ENCODE data around the gene MAB21L3. TPM values are rescaled to one million over a fixed set of nuclear protein-coding genes. Genes with fewer than 3 reads are reported as not detected.

Gene MAB21L3
- total RNA-seq, 1 experiment from 2014 or later = 0.10 TPM

- peak; percentile 46 for DNase-seq (ENCODE audit: low read depth)
Observed at GRCh38 chr1:116111524-116112021, 374 bp downstream of the MAB21L3 start.

DNA sequence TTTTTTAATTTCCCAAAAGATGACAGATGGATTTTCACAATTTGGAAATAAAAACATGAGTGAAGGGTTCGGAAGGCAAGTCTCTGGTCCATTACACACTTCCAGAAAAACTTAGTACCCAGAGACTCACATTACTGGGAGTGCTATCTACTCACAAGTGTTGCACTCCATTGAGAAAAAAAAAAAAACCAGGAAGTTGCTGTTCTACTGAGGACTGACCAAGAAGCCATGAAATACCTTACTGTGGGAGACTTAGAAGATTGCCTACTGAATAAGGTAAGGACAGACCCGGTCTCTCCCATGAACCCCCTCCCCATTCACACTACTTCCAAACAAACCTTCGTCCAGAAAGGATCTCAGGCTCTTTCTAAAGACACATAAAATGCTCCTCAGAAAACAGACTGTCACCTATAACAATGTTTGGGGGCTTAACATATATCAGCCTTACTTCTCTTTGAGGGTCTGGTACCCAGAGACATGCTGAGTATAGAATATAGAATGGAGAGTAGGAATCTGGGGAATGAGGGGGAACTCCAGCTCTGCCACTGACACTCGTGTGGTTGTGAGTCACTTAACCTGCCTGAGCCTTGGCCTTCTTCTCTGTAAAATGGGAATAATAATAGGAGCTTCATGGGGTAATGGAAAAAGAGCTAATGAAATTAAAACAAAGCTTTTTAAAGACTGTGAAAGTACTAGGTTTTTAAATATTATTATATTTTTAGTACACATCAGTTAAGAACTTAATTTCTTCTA lies 1.4 kb downstream of the MAB21L3 start:
- no peak for DNase-seq (ENCODE audit: low read depth)

DNA sequence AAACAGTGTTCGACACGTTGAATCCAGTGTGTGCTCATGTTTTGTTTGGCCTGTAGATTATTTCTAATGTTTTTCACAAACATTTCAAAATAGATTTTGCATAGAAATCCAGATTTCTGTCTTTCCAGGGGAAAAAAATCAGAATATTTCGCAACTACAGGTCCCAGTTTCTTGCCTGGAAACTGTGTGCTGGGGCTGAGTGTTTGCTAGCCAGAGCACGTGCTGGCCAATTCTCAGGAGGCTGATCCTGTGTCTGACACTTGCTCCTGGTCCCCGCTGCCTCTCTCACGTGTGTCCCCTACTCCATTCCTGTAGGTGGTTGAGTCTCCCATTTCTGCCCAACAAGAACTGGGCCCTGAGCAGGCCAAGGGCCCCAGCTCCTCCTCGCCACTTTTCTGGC lies 2.4 kb downstream of the MAB21L3 start:
- no peak for DNase-seq (ENCODE audit: low read depth)

GRCh38 chr1:116115476-116116439 lies 4.6 kb downstream of the MAB21L3 start:
- DNase-seq (ENCODE audit: low read depth) = peak; percentile 88

GRCh38 chr1:116118471-116118870 lies 7.3 kb downstream of the MAB21L3 start:
- no peak for DNase-seq (ENCODE audit: low read depth)

GRCh38 chr1:116119876-116120275 lies 8.7 kb downstream of the MAB21L3 start:
- no peak for DNase-seq (ENCODE audit: low read depth)

DNA sequence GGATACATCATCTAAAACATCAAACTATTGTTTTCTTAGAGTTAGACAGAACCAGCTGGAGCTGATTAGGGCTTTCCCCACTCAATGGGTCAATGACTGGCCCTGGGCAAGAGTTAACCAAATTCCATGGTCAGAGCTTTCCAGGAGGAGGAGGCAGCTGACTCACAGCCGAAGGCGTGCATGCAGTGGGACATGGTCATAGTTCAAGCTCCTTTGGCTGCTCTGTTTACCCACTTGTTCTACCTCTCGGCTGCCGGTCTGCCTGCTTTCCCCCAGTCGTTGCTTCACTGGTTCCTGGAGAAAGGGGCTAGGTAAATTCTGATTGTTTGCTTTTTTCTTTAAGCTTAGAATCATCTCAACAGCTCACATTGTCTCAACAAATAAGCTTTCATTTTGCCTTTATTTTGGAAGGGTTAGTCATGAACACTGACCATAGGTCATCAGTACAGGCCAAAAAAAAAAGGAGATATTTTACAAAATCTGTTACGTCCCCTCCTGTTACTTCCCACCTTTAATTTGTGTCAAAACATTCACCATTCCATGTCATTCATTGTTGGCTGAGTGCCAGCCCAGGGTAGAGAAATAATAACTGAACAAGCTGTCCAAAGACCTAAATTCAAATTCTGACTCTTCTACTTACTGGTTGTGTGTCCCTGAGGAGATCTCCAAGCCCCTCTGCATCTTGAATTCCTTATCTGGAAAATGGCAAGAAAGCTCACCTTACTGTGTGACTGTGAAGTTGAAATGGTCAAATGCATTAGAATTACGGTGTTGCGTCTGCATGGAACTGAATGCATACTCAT lies 12.0 kb downstream of the MAB21L3 start:
- peak; percentile 90 for DNase-seq (ENCODE audit: low read depth)

DNA sequence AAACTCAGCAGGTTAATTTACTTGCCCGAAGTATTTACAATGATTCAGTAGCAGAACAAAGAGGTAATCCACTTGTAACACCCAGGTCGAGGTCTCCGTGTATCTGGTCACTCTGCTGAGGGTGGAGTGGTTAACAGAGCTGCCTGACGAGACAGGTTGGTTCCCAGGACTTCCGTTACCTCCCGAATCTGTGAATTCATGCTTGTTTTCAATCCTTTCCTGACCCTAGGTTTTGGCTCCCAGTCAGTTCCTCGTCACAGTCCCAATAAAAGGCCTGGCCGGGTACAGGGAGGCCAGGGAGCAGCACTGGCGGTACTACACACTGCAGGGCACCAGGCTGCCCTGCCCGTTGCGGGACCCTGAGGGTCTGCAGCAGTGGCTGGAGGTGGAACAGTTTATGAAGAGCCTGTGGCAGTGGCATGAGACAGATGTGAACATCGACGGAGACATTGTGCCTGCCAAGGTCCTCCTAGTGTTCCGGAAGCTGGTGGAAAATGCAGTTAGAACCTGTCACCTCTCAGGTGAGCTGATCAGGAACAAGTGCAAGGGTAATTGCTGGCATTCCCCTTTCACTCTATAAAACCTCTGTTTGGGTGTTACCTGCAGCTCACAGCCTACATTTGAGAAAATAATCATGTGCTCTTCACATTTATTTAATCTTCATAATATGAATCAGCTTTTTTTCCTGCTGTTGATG lies 12.8 kb downstream of the MAB21L3 start:
- no peak for DNase-seq (ENCODE audit: low read depth)

DNA sequence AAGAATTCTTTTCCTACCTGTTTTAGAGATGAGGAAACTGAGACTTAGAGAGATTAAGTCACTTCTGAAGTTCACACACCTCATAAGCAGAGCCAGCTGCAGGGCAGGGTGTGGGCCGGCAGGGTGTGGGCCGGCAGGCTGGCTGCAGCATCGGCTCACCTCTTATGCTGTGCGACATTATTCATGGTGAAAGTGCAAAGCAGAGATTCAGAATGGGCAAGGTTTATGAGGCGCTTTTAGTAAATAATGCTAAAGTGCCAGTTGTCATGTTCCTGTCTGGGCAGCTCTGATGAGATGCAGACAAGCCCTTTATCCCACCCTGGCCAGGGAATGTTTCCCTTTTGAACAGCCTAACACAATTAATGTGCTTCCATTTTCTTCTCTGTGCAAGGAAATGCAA lies 14.6 kb downstream of the MAB21L3 start:
- DNase-seq (ENCODE audit: low read depth) = no peak

GRCh38 chr1:116126281-116126680 lies 15.1 kb downstream of the MAB21L3 start:
- no peak for DNase-seq (ENCODE audit: low read depth)

DNA sequence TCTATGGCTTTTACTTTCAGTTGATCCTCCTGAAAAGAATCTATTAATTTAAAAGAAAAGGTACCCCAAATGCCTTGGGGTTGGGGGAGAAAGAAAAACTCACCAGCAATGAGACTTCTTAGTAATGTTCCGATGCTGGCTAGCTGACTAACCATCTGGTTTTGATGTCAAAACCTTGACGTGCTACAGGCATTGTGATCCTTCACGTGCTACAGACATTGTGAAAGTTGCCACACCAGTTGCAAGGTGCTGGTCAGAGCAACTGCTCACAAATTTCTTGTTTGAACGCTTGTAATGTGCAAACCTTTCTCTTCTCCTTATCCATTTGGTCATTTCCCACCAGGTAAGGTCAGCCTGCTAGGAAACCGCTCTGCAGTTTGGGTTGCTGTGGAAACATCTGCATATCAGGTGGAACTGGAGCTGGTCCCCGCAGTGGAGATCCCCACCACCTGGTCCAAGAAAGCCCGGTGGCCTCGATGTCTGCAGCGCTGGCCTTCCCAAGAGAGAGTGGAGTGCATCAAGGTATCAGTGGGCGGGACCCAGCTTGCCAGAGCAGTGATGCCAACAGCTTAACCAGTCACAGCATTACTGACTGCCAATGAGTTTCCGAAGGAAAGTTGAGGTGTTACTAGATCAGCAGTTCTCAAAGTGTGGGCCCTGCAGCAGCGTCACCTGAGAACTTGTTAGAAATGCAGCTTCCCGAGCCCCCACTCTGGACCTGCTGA lies 16.1 kb downstream of the MAB21L3 start:
- no peak for DNase-seq (ENCODE audit: low read depth)

GRCh38 chr1:116127848-116128540 lies 16.8 kb downstream of the MAB21L3 start:
- no peak for DNase-seq (ENCODE audit: low read depth)

DNA sequence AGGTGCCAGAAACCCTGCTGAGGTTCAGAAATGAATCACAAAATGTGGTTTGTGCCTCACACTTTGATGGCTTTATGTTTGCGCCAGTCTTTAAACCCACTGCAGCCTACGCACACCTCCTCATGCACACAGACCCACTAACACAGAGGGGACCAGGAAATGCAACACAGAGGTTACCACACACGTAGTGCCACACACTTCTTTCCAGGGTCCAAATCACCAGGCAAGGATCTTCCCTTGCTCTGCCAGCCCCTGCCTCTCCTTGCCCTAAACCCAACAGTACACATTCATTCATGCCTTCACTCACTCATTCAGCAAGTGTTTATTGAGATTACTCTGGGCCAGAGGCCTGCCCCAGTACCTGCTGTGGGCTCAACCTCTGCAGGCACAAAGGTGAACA lies 17.5 kb downstream of the MAB21L3 start:
- DNase-seq (ENCODE audit: low read depth) = no peak

DNA sequence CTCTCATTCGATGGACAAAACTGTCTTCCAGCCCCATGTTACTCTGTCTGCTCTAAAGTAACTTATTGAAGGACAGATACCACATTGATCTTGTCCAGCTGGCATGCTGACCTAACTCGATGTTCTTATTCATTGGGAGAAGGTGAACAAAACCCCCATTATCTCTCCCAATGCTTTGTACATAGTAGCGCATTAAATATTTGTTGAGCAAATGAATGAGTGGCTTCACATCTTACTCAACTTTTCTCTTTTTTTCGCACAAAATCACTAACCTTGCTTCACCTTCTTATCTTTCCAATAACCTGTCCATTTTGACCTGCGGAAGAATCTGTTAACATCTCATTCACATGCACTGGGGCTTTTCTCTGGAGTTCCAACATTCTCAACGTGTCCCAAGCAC lies 18.3 kb downstream of the MAB21L3 start:
- no peak for DNase-seq (ENCODE audit: low read depth)

- DNase-seq (ENCODE audit: low read depth) = no peak
Observed at GRCh38 chr1:116130356-116130755, 19.2 kb downstream of the MAB21L3 start.

DNA sequence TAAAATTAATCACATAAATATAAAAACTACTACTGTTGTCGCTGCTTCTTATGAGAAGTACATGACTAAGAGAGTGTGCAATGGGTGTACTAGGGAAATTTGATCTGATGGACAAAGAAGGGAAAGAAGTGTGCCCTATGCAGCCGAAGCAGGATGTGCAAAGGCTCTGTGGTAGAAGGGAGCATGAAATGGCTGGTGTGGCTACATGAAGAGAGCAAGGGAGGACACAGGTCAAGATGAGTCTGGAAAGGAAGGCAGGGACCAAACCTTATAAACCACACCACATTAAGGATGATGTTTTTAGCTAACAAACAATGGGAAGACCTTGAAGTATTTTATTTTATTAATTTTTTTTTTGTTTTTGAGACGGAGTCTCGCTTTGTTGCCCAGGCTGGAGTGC lies 20.0 kb downstream of the MAB21L3 start:
- no peak for DNase-seq (ENCODE audit: low read depth)

DNA sequence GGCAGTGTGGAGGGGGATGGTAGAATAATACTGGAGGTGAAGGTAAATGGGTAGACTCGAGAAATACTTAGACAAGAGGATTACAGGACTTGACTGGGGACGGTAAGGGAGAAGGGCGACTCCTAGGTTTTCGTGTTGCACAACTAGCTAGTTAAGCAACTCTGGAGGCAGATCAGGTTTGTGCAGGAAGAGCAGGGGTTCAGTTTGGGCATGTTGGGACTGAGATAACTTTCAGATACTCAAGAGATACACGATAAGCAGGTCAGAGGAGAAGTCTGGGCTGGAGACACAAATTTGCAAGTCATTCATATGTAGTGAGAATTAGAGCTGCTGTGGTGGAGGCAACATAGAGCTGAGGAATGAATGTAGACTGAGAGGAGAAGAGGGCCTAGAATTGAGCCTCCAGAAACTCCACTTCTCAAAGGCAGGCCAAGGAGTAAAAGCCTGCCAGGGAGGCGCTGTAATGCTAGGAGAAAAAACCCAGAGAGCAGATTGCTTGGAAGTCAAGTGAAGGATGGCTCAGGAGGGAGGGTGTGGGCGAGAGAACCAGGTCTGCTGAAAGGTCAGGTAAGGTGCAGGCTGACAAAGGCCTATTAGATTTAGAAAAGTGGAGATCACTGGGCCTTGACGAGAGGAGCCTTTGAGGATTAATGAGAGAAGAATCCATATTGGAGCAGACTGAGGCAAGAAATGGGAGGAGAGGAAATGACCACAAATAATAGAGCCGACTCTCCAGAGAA lies 20.8 kb downstream of the MAB21L3 start:
- no peak for DNase-seq (ENCODE audit: low read depth)

- DNase-seq (ENCODE audit: low read depth) = no peak
Observed at GRCh38 chr1:116133696-116134475, 22.7 kb downstream of the MAB21L3 start.

- DNase-seq (ENCODE audit: low read depth) = no peak
Observed at GRCh38 chr1:116134476-116134773, 23.2 kb downstream of the MAB21L3 start.
